Mesendoderm (in vitro differentiated cells): ENCODE data around the gene MAGEF1.

ENCODE experiments used
- DNase-seq: peaks from one replicate; pipeline ENCODE4 v3.0.0; 2013
- H2AK5ac ChIP-seq: 2 replicates; pipeline ENCODE4 v1.6.1; 2013; ENCODE audit warnings: low read length, inconsistent platforms
- H2BK120ac ChIP-seq: 2 replicates; pipeline ENCODE4 v1.6.1; 2013; ENCODE audit warnings: low read depth, mild to moderate bottlenecking, low read length, moderate library complexity, mixed read lengths
- H2BK15ac ChIP-seq: replicated peaks from 2 replicates; pipeline ENCODE4 v1.6.1; 2013; ENCODE audit warnings: low read depth, mild to moderate bottlenecking, moderate library complexity
- H2BK5ac ChIP-seq: 2 replicates; pipeline ENCODE4 v1.6.1; 2013; ENCODE audit warnings: low read length, inconsistent platforms
- H3K18ac ChIP-seq: 2 replicates; pipeline ENCODE4 v1.6.1; 2013; ENCODE audit warnings: mild to moderate bottlenecking, low read length, mixed read lengths
- H3K23ac ChIP-seq: one replicate; pipeline ENCODE4 v1.6.1; 2013; ENCODE audit warnings: low read length
- H3K27ac ChIP-seq: 2 replicates; pipeline ENCODE4 v1.5.1; 2013; ENCODE audit warnings: low read depth, mild to moderate bottlenecking, inconsistent platforms, low read length, moderate library complexity
- H3K27me3 ChIP-seq: 2 replicates; pipeline ENCODE4 v1.6.1; 2013; ENCODE audit warnings: low read length, control low read depth, mild to moderate bottlenecking, inconsistent platforms; ENCODE audit not compliant: insufficient read depth, poor library complexity
- H3K36me3 ChIP-seq: 2 replicates; pipeline ENCODE4 v1.6.1; 2013; ENCODE audit warnings: low read length, inconsistent platforms; ENCODE audit not compliant: control insufficient read depth, insufficient read depth
- H3K4ac ChIP-seq: one replicate; pipeline ENCODE4 v1.6.1; 2013; ENCODE audit warnings: low read depth, mild to moderate bottlenecking, low read length, moderate library complexity
- H3K4me1 ChIP-seq: 2 replicates; pipeline ENCODE4 v1.6.1; 2013; ENCODE audit warnings: low read depth, low read length, inconsistent platforms; ENCODE audit not compliant: control insufficient read depth
- H3K4me2 ChIP-seq: 2 replicates; pipeline ENCODE4 v1.6.1; 2013; ENCODE audit warnings: low read length
- H3K4me3 ChIP-seq: 2 replicates; pipeline ENCODE4 v1.5.1; 2013; ENCODE audit warnings: mild to moderate bottlenecking, low read length
- H3K56ac ChIP-seq: one replicate; pipeline ENCODE4 v1.6.1; 2013; ENCODE audit warnings: low read length
- H3K79me1 ChIP-seq: 2 replicates; pipeline ENCODE4 v1.6.1; 2013; ENCODE audit warnings: low read length, inconsistent platforms
- H3K79me2 ChIP-seq: 2 replicates; pipeline ENCODE4 v1.6.1; 2013; ENCODE audit warnings: mild to moderate bottlenecking, low read length; ENCODE audit not compliant: control insufficient read depth, insufficient read depth
- H3K9ac ChIP-seq: 2 replicates; pipeline ENCODE4 v1.6.1; 2013; ENCODE audit warnings: low read length, inconsistent platforms
- H4K5ac ChIP-seq: one replicate; pipeline ENCODE4 v1.6.1; 2013; ENCODE audit warnings: low read length
- H4K8ac ChIP-seq: one replicate; pipeline ENCODE4 v1.6.1; 2013; ENCODE audit warnings: low read depth, mild to moderate bottlenecking, control low read depth, low read length, moderate library complexity
- WGBS: extraction: QIAGEN DNeasy Blood & Tissue Kit; methylation state at CpG from one replicate; pipeline ENCODE4 v1.1.7; 2013; ENCODE audit warnings: low lambda C conversion rate, missing lambda C conversion rate; ENCODE audit not compliant: insufficient coverage; ENCODE audit errors: extremely low coverage; 5-methylcytosine and 5-hydroxymethylcytosine counted together

Gene MAGEF1

DNA sequence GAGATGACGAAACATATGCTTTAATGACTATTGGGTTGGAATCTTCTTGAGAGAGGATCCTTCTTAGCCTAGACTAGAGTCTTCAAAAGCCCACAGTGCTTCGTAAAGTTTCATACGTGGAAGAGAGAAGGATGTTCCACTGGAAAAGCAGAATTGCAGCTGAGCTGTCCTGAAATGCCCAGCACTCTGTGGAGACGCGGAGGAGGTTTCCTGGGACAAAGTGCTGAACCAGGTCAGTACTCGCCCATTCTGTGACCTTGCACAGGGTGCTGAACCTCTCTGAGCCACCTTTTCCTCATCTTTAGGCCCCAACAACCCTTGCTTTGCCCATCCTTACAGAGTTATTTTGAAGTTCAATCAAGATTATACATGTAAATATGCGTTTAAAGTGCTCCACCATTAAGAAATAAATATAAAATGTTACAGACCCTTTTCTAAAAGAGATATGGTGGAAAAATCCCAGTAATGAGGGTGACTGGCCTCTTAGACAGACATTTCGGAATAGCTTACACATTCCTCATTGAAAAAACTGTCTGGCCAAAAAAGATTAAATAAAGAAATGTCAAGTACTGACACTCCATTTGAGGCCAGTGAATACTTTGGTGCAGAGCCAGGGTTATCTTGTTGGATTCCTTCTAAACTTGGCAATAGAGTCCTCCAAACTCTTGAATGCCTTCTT lies 4.2 kb upstream of the MAGEF1 start:
- Histone ChIP-seq H3K79me2 (peaks cover 4% of the 10 kb centered on the region), H3K4me2 (no peak overlapping the region), H3K79me1 (peaks cover 2% of the 10 kb centered on the region), H3K18ac (no peak overlapping the region), H4K8ac (no peak overlapping the region), H3K27me3 (no peaks in the 10 kb centered on the region), H3K23ac (no peak overlapping the region), H3K27ac (no peak overlapping the region), H3K4me1 (peaks cover 9% of the 10 kb centered on the region), H2AK5ac (no peak overlapping the region), H3K9ac (peak overlapping the region; percentile 41), H2BK15ac (no peak overlapping the region), H3K4ac (no peak overlapping the region), H3K56ac (peak overlapping the region; percentile 71), H2BK120ac (no peak overlapping the region), H3K4me3 (no peak overlapping the region), H3K36me3 (no peaks in the 10 kb centered on the region), H4K5ac (peak overlapping the region; percentile 65), H2BK5ac (no peak overlapping the region)
- DNase-seq: no peak
- WGBS: no CpG with 5 or more reads among the region's 8 CpGs

DNA sequence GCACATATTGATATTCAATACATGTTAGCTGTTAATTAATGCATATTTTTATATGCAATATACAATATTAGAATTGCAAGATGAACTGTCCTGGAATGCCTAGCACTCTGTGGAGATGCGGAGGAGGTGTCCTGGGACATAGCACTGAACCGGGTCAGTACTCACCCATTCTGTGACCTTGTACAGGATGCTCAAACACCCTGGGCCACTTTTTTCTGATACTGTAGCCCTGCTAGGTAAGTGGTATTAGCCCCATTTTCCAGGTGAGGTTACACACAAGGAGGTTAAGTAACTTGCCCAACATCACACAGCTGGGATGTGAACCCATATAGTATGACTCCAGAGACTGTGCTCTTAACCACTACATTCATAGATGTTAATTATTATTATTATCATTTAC lies 1.7 kb upstream of the MAGEF1 start:
- Histone ChIP-seq H3K56ac (no peak overlapping the region), H3K79me1 (peaks cover 16% of the 10 kb centered on the region), H3K79me2 (peaks cover 14% of the 10 kb centered on the region), H4K5ac (no peak overlapping the region), H2AK5ac (no peak overlapping the region), H3K23ac (no peak overlapping the region), H2BK15ac (no peak overlapping the region), H3K27me3 (no peaks in the 10 kb centered on the region), H2BK120ac (no peak overlapping the region), H3K4me1 (peaks cover 12% of the 10 kb centered on the region), H2BK5ac (no peak overlapping the region), H3K27ac (no peak overlapping the region), H3K4ac (no peak overlapping the region), H3K4me2 (no peak overlapping the region), H3K36me3 (peaks cover 2% of the 10 kb centered on the region), H3K18ac (no peak overlapping the region), H3K4me3 (no peak overlapping the region), H4K8ac (no peak overlapping the region), H3K9ac (no peak overlapping the region)
- DNase-seq: no peak
- WGBS: no CpG with 5 or more reads among the region's 2 CpGs

DNA sequence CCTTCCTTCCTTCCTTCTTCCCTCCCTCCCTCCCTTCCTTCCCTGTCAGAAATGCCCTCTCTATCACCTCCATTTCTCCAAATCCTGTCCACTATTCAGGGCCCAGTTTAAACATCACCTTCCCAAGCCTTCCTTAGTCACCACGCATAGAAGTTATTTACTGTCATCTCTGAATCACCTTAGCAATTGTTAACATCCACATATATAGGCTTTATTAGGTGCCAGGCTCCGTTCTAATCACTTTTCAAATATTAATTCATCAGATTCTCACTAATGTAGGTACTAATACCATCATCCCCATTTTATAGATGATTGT lies 1.1 kb upstream of the MAGEF1 start:
- H2AK5ac ChIP-seq: no peak overlapping the region
- no peak overlapping the region for H3K27ac ChIP-seq
- no peak overlapping the region for H2BK15ac ChIP-seq
- H3K9ac ChIP-seq: no peak overlapping the region
- no peak overlapping the region for H3K4ac ChIP-seq
- H3K18ac ChIP-seq: no peak overlapping the region
- no peaks in the 10 kb centered on the region for H3K27me3 ChIP-seq
- no peak overlapping the region for H2BK120ac ChIP-seq
- peaks cover 16% of the 10 kb centered on the region for H3K79me1 ChIP-seq
- H4K5ac ChIP-seq: no peak overlapping the region
- no CpG with 5 or more reads among the region's 2 CpGs for WGBS
- no peak for DNase-seq
- no peak overlapping the region for H3K4me3 ChIP-seq
- no peak overlapping the region for H3K56ac ChIP-seq
- no peak overlapping the region for H3K23ac ChIP-seq
- no peak overlapping the region for H2BK5ac ChIP-seq
- H4K8ac ChIP-seq: no peak overlapping the region
- H3K36me3 ChIP-seq: peaks cover 2% of the 10 kb centered on the region
- H3K4me1 ChIP-seq: peaks cover 12% of the 10 kb centered on the region
- H3K79me2 ChIP-seq: peaks cover 14% of the 10 kb centered on the region
- no peak overlapping the region for H3K4me2 ChIP-seq

DNA sequence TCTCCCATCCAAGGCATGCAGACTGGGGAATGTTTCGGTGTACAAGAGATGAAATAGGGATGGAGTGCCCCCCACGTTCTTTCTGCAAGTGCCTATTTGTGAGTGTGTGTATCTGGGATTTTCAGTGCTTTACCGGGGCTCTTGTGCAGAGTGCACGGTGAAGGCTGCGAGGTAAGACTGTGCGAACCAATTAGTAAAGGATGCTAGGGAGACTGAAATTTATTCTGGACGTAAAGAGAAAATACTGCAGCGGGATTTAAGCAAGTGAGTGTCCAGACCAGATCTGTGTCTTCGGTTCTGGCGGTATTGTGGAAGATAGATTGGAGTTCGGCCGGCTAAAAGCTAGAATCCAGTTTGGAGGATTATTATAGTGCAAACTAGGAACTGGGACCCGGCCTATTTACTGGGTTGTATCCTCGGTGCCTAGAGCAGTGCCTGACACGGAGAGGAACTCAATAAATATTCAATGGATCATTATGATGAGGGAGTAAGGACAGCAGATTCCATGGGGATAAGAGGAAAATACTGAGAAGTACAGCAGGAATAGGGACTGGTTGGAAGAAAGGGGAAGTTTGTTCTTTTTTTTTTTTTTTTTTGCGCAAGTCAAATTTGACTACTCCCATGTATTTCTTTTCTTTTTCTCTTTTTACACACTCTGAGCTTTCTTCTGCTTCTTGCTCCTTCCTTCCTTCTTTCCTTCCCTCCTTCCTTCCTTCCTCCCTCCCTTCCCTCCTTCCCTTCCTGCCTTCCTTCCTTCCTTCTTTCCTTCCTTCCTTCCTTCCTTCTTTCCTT lies 580 bp upstream of the MAGEF1 start:
- Histone ChIP-seq H2BK5ac (no peak overlapping the region), H3K18ac (peak overlapping the region; percentile 25), H3K4ac (peak overlapping the region; percentile 94), H2BK15ac (peak overlapping the region; percentile 41), H3K27ac (no peak overlapping the region), H3K23ac (no peak overlapping the region), H4K5ac (no peak overlapping the region), H3K27me3 (no peaks in the 10 kb centered on the region), H3K56ac (peak overlapping the region; percentile 80), H3K4me1 (peaks cover 10% of the 10 kb centered on the region), H3K36me3 (peaks cover 2% of the 10 kb centered on the region), H2BK120ac (peak overlapping the region; percentile 56), H3K4me3 (peak overlapping the region; percentile 42), H3K4me2 (peak overlapping the region; percentile 29), H3K9ac (peak overlapping the region; percentile 64), H4K8ac (peak overlapping the region; percentile 77), H2AK5ac (no peak overlapping the region), H3K79me1 (peaks cover 16% of the 10 kb centered on the region), H3K79me2 (peaks cover 14% of the 10 kb centered on the region)
- DNase-seq: no peak
- WGBS: no CpG with 5 or more reads among the region's 16 CpGs

DNA sequence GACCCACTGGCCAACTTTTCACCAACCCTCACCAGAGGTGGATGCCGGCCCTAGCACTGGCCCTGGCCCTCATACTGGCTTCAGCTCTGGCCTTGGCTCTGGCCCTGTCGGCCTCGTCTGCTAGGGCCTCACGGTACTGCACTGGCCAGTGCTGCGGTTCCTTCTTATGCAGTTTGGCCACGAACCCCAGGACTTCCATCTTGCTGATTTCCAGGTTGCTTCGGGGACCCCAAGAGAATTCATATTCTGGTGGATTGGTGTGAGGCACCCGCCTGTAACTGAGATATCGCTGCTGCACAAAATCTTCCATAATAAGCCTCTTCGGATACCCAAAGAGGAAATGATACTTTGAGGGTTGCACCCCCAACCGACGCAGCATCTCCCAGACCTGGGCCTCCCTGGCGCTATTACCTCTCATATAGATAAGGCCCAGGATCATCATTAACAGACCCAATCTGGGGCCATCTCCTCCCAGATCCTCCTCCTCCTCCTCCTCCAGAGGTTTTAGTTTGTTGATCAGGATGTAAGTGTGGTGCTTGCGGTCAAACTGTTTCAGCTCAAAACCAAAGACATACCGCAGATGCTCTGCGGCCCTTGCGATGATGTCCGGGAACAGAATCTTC lies 883 bp downstream of the MAGEF1 start:
- Histone ChIP-seq H3K4me1 (peaks cover 3% of the 10 kb centered on the region), H3K4ac (peak overlapping the region; percentile 0), H2BK15ac (no peak overlapping the region), H3K79me1 (peaks cover 16% of the 10 kb centered on the region), H3K4me2 (peak overlapping the region; percentile 88), H3K18ac (peak overlapping the region; percentile 77), H2BK5ac (peak overlapping the region; percentile 92), H3K79me2 (peaks cover 14% of the 10 kb centered on the region), H3K36me3 (peaks cover 2% of the 10 kb centered on the region), H2AK5ac (peak overlapping the region; percentile 72), H3K27ac (peak overlapping the region; percentile 96), H3K9ac (peak overlapping the region; percentile 99), H3K56ac (peak overlapping the region; percentile 100), H2BK120ac (no peak overlapping the region), H4K8ac (no peak overlapping the region), H3K23ac (peak overlapping the region; percentile 92), H3K27me3 (no peaks in the 10 kb centered on the region), H4K5ac (peak overlapping the region; percentile 33), H3K4me3 (peak overlapping the region; percentile 83)
- DNase-seq: no peak
- no CpG with 5 or more reads among the region's 18 CpGs for WGBS
